ENCODE data around the gene IL4R.

GRCh38 chr16:27362570-27363245, 48.9 kb downstream of the IL4R start:
- TF ChIP-seq CTCF (IDR thresholded peaks at IDR 0.05; ENCODE audit: low read length) (no peak), EZH2phosphoT487 (IDR thresholded peaks at IDR 0.05; ENCODE audit: low read length) (no peak)
